GM19397 (cell line): Measurements from ENCODE around the gene LGALS1.
"Not testable (repeated sequence)": the region's sequence is repeated elsewhere in the genome, so short reads cannot be mapped to it uniquely, and the experiment has no call there.

Experiments used
- ATAC-seq: cut with Tn5 transposase; IDR thresholded peaks from one replicate; pipeline ENCODE4 v1.9.1; 2021; ENCODE audit warnings: mild to moderate bottlenecking, moderate library complexity; ENCODE audit not compliant: unreplicated experiment

LGALS1 gene

GRCh38 chr22:37639070-37639760 lies 36.2 kb upstream of the LGALS1 start, which contains the start of gene SH3BP1:
SH3BP1 (plus strand) TSS chr22:37639669; CDS start chr22:37639788, 119 bp downstream.
- no peak for ATAC-seq

GRCh38 chr22:37639771-37640590 lies 35.5 kb upstream of the LGALS1 start:
- no peak for ATAC-seq

GRCh38 chr22:37640591-37641560 lies 34.6 kb upstream of the LGALS1 start:
- ATAC-seq, result no peak

GRCh38 chr22:37641561-37641949 lies 33.9 kb upstream of the LGALS1 start:
- ATAC-seq, result no peak

- no peak for ATAC-seq
Measured at GRCh38 chr22:37643225-37643847, 32.1 kb upstream of the LGALS1 start.

- no peak for ATAC-seq
Measured at GRCh38 chr22:37647317-37647716, 28.1 kb upstream of the LGALS1 start.

GRCh38 chr22:37647928-37648327 lies 27.5 kb upstream of the LGALS1 start:
- ATAC-seq, result no peak

- no peak for ATAC-seq
Measured at GRCh38 chr22:37650463-37651136, 24.8 kb upstream of the LGALS1 start.

- no peak for ATAC-seq
Measured at GRCh38 chr22:37654563-37655251, 20.7 kb upstream of the LGALS1 start.

- ATAC-seq, result no peak
Measured at GRCh38 chr22:37655252-37655563, 20.2 kb upstream of the LGALS1 start.

GRCh38 chr22:37656583-37656982 lies 18.9 kb upstream of the LGALS1 start:
- not testable (repeated sequence) for ATAC-seq

- ATAC-seq, result no peak
Measured at GRCh38 chr22:37657590-37658132, 17.8 kb upstream of the LGALS1 start.

GRCh38 chr22:37658133-37659065 lies 17.0 kb upstream of the LGALS1 start, which contains the start of gene PDXP:
PDXP (plus strand) TSS chr22:37658723; CDS start chr22:37658783, 60 bp downstream.
- peak; percentile 83 for ATAC-seq

GRCh38 chr22:37659066-37659896 lies 16.2 kb upstream of the LGALS1 start:
- peak; percentile 19 for ATAC-seq

GRCh38 chr22:37659897-37660708 lies 15.3 kb upstream of the LGALS1 start:
- no peak for ATAC-seq

- no peak for ATAC-seq
Measured at GRCh38 chr22:37660709-37661045, 14.8 kb upstream of the LGALS1 start.
